Activated T-cell treated with anti-CD3 and anti-CD28 coated beads for 4 hours (primary cell): ENCODE measurements around the gene SPN.
A peak's percentile ranks its signal among the peaks of the same experiment; 100 is the strongest.
"Not testable (repeated sequence)": the region's sequence is repeated elsewhere in the genome, so short reads cannot be mapped to it uniquely, and the experiment has no call there.

Experiments
- DNase-seq: peaks from one replicate; pipeline ENCODE4 v3.0.0-alpha.2; 2020

The SPN gene

DNA sequence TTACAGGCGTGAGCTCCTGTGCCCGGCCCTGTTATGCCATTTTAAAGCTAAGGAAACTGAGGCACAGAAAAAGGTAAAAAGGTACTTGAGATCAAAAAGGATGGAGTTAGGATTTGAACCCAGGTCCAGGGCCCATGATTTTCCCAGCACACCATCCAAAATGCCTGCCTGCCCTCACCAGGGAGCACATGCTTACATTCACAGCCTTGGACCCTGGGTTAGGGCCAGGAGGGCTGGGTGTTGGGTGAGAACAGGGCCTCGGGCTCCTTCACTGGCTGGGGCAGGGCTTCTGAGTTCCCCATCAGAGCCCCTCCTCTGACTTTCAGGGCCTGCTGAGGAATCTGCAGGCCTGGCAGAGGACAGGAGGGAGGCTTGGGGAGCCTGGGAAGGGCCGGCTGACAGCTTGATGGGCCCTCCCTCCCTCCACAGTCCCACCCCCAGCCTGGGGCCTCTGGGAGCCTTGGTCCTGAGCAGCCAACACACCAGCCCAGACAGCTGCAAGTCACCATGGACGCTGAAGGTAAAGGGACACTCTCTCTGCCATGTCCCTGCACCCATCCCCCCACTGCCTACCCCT, 15.7 kb downstream of the SPN start, which contains the start of gene QPRT:
TSS of gene QPRT (plus strand) at position 490 of the 577 bp plus-strand sequence. CDS start at position 508, 18 bp downstream.
- no peak for DNase-seq

DNA sequence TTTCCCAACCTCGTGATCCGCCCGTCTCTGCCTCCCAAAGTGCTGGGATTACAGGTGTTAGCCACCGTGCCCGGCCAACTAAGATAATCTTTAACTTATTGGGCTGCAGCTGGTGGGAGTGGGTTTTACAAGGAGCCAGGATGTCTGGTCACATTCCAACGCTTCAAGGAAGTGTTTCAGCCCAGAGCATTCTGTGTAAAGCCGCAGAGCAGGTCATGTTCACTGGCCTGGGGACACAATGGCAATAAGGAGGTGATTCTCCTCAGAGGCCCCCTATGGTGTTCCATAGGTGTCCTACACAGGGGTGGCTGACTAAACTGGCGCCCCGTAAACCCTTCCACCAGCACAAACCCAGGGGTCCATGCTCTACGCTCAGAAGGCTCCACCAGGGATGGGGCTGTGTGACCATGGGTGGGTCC, 17.1 kb downstream of the SPN start:
- DNase-seq, result no peak

DNA sequence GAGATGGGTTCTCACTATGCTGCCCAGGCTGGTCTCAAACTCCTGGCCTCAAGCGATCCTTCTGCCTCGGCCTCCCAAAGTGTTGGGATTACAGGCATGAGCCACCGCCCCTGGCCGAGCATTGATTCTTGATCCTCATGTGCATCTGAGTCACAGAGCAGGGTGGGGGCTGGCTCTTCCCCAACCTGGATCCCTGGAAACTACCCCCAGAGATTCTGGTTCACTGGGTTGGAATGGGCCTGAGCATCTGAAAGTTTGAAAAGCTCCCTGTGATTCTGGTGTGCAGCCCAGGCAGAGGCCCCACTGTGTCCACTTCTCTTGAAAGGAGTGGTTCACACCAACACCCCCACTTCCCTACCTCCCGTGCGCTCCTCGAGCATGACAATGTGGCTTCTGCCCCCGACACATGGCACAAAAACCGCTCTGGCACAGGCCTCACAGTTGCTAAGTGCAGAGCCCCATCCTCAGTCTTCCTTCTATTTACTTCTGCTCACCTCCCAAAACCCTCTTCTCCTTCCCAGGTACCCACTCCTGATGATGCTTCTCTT, 20.6 kb downstream of the SPN start:
- no peak for DNase-seq

DNA sequence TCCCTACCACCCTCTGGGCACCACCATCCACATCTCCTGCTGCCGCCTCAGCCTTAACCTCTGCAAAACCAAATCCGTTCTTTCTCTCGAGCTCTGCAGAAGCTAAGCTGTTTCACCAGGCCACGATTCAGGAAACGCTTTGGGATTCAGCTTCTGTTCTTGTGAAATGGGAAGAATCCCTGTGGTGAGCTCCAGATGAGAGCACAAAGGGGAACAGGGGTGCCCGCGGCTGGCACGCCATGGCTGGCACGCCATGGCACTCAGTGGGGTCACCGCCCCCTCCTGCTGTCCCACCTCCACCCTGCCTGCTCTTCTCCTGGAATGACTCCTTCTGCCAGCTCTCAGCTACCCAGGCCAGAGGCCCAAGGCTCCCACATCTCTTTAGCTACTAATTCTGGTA, 21.6 kb downstream of the SPN start:
- no peak for DNase-seq

GRCh38 chr16:29686740-29687332, 23.8 kb downstream of the SPN start:
- no peak for DNase-seq

GRCh38 chr16:29687755-29688154, 24.7 kb downstream of the SPN start:
- DNase-seq, result no peak

DNA sequence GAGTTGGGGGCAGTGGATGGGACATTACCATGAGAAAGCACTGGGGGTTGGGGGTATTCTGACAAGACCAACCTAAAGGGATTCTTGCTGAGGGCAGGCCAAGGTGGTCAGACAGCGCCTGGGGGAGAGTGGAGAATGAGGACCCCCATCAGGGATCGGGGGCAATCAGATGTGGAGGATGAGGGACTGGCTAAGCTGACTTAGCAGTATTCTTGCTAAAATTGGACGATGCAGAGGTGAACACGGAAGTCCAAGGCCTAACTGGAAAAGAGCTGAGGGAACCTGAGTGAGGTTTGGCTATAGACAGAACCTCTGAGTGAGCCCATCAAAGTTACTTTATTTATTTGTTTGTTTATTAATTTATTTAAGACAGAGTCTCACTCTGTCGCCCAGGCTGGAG, 25.1 kb downstream of the SPN start:
- DNase-seq, result no peak

DNA sequence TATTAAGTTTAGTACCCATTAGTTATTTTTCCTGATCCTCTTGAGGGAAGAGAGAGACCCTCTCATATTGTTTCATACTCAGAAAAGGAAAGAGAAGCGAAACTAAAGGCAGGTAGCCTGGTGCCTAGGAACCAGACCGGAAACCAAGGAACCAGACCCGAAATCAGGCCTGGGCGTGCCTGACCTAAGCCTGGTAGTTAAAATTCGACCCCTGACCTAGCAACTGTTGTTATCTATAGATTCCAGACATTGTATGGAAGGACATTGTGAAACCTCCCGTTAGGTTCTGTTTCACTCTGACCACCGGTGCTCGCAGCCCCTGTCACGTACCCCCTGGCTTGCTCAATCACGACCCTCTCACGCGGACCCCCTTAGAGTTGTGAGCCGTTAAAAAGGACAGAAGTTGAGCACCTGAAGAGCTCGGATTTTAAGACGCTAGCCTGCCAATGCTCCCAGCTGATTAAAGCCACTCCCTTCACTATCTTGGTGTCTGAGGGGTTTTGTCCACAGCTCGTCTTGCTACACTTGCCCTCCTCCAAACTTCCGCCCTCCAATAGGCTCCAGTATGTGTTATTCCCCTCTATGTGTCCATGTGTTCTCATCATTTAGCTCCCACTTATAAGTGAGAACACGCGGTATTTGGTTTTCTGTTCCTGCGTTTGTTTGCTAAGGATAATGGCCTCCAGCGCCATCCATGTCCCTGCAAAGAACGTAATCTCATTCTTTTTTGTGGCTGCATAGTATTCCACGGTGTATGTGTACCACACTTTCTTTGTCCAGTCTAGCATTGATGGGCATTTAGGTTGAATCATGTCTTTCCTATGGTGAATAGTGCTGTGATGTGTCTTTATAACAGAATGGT, 26.7 kb downstream of the SPN start:
- not testable (repeated sequence) for DNase-seq

DNA sequence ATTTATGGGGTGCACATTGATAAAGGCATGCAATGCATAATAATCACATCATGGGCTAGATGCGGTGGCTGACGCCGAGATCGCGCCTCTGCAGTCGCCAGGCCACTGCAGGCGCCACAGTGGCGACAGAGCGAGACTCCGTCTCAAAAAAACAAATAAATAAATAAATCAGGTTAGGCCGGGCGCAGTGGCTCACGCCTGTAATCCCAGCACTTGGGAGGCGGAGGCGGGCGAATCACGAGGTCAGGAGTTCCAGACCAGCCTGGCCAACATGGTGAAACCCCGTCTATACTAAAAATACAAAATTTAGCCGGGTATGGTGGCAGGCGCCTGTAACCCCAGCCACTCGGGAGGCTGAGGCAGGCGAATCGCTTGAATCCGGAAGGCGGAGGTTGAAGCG, 29.6 kb downstream of the SPN start:
- DNase-seq, result not testable (repeated sequence)

GRCh38 chr16:29694384-29695195, 31.5 kb downstream of the SPN start:
- no peak for DNase-seq

DNA sequence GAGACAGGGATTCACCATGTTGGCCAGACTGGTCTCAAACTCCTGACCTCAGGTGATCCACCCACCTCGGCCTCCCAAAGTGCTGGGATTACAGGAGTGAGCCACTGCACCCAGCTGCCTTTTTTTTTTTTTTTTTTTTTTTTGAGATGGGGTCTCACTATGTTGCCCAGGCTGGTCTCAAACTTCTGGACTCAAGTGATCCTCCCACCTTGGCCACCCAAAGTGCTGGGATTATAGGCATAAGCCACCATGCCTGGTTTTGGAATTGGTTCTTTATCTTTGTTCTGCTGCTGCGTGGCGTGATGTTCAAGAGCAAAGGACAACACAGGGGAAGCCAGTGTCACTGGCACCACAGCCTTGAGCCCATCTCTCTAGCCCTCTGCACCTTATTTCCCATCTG, 32.6 kb downstream of the SPN start:
- DNase-seq, result not testable (repeated sequence)

GRCh38 chr16:29696881-29697331, 33.9 kb downstream of the SPN start:
- no peak for DNase-seq

- no peak for DNase-seq
Observed at GRCh38 chr16:29697391-29697790, 34.3 kb downstream of the SPN start.

DNA sequence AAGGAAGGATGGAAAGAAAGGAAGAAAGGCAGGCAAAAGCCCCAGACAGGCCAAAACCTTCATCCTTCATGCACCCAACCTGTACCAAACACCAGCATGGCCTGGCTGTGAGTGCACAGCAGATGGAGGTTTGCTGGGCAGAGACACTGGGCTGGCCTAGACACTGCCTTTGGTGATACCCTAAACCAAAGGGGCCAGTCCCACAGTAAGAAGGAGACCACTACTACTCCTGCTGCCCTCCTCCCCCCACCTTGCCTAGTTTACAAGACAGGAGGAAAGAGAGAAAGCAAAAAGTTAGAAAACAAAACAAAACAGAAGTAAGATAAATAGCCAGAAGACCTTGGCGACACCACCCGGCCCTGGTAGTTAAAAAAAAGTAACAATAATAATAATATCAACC, 35.0 kb downstream of the SPN start:
- no peak for DNase-seq

DNA sequence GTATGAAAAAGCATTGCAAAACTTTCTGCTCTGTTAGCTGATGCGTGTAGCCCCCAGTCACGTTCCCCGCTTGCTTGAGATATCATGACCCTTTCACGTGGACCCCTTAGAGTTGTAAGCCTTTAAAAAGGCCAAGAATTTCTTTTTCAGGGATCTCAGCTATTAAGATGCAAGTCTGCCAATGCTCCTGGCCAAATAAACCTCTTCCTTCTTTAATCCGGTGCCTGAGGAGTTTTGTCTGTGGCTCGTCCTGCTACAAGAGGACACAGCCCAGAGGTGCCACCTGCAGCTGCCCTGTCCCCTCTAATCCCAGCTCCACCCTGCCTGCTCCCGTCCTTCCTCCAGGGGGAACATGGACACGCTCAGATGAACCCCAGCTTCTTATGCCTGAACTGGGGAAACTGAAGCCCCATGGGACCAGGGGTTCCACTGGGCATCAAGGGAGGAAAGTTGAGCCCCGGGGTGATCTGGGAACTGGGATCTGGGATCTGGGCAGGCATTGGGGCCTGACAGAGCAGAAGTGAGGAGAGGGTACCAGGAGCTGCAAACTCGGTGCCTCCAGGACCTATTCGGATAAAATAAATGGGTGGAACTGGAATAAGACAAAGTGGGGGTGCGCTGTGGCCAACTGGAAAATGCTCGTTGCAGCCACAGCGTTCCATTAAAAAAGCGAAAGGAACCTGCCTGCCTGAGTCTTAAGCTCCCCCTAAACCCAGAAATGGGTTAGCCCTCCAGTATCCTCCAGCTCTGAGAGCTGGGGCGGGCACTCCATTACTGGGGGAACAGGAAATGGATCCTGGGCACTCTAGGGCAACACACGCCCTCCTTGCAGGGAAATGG, 35.7 kb downstream of the SPN start:
- no peak for DNase-seq

GRCh38 chr16:29699324-29700219, 36.5 kb downstream of the SPN start:
- DNase-seq, result no peak

DNA sequence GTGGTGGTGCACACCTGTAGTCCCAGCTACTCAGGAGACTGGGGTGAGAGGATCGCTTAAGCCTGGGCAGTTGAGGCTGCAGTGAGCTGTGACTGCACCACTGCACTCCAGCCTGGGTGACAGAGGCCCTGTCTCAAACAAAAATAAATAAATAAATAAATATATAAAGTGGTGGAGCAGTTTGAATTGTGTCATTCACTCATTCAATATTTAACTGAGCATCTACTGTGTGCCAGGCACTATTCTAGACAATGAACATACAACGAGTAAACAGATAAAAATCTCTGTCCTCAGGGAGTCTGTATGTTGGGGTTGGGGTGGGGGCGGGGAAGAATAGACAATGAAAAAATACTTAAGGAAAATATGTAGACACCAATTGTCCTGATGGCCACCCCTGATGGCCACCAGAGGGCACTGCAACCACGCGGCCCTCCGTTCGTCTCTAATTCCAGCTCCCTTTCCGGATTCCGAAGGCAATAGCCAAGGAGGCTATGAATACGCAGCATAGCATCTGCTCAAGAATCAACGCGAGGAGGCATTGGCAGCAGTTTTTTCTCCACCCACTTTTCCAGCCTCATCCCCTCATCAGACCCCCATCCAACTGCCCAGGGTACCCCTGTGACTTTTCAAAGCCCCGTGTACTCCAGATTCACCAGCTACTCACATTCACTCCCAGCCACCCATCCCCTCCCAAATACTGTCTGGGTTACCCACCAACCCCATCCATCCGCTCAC, 37.4 kb downstream of the SPN start:
- DNase-seq, result peak; percentile 69

- no peak for DNase-seq
Observed at GRCh38 chr16:29701214-29701555, 38.1 kb downstream of the SPN start.

DNA sequence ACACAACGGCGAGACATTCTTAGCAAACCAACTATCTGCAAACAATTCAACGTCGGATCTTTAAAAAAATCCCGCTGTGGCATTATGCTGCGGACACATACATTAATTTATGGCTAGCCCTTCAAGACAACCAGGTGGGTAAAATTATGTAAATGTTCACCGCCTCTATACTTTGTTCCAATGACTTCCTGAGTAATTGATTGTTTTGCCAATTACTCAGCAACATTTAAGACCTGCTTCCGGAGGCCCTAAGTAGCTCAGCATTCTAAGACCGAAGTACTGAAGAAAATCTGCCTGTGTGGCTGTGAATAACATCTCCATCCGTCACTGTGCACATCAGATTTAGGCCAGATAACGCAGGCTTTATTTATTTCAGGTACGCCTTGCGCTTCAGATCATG, 39.2 kb downstream of the SPN start:
- no peak for DNase-seq

GRCh38 chr16:29705030-29705429, 42.0 kb downstream of the SPN start:
- no peak for DNase-seq
